Testis (tissue), 2 donors: Measurements from ENCODE around the gene RTKN.

Experiments
- POLR2A ChIP-seq: fragments of 450-650 bp; IDR thresholded peaks from one replicate; pipeline ENCODE4 v1.6.1; 2017; ENCODE audit warnings: antibody characterized with exemption, mild to moderate bottlenecking, moderate library complexity
- TF ChIP-seq, protein P1 (sequence below), 3 experiments: fragments of 450-650 bp in 2 of 3; fragments of 200-600 bp in 1 of 3; sonication (generic) in 1 of 3; IDR thresholded peaks; one replicate each; pipeline ENCODE4 v1.5.1; 2016 to 2019; ENCODE audit warnings: antibody characterized with exemption in 3 of 3, mild to moderate bottlenecking in 2 of 3, moderate library complexity in 1 of 3

DNA sequence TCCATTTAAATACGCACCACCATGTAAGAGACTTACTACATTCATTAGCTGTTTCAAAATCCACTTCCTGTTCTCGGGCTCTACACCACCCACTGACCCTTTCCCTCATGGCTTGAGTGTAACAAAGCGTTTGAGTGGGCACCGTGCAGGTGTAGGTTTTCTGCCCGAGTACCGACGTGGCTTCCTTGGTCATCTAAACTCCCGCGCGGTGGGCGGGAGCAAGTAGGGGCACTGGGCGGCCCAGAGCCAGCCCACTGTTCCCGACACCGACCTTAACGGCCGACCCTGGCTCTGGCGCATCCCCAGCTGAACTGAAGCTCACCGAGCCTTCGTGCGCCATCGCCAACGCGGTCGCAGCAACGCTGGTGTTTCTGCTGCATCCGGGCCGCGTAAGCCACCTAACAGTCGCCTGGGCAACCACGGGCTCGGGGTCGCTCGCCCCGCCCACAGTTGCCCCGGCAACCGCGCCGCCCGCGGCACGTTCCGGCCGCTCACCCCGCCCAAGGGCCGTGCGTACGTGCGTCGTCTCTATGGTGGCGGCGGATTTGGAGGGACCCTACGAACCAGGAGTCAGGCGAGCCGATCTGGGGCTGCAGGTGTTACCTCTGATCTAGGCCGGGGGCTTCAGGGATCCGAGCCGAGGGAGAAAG lies 20.4 kb downstream of the RTKN start, which contains the start of the genes C2orf81 and WDR54:
- TF ChIP-seq, protein P1, sequence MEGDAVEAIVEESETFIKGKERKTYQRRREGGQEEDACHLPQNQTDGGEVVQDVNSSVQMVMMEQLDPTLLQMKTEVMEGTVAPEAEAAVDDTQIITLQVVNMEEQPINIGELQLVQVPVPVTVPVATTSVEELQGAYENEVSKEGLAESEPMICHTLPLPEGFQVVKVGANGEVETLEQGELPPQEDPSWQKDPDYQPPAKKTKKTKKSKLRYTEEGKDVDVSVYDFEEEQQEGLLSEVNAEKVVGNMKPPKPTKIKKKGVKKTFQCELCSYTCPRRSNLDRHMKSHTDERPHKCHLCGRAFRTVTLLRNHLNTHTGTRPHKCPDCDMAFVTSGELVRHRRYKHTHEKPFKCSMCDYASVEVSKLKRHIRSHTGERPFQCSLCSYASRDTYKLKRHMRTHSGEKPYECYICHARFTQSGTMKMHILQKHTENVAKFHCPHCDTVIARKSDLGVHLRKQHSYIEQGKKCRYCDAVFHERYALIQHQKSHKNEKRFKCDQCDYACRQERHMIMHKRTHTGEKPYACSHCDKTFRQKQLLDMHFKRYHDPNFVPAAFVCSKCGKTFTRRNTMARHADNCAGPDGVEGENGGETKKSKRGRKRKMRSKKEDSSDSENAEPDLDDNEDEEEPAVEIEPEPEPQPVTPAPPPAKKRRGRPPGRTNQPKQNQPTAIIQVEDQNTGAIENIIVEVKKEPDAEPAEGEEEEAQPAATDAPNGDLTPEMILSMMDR (IDR thresholded peaks at IDR 0.05): no peak
- no peak for TF ChIP-seq POLR2A
